ENCODE data around the gene IGFL2.

GRCh38 chr19:46133777-46134241 lies 14.2 kb upstream of the IGFL2 start:
- TF ChIP-seq EZH2phosphoT487 (IDR thresholded peaks at IDR 0.05; ENCODE audit: borderline replicate concordance), result no peak
- TF ChIP-seq POLR2AphosphoS5 (IDR thresholded peaks at IDR 0.05; ENCODE audit: low read depth, low read length), result no peak
- TF ChIP-seq ATF3 (IDR thresholded peaks at IDR 0.05), result no peak
- TF ChIP-seq CTCF (IDR thresholded peaks at IDR 0.05 in 2 of 3, conservative IDR thresholded peaks at IDR 0.05 in 1 of 3; ENCODE audit: borderline replicate concordance in 1 of 3, insufficient read depth in 1 of 3, low read depth in 2 of 3, low read length in 2 of 3), result no peak
